Type B pancreatic cell (in vitro differentiated cells): ENCODE data around the gene RANGAP1. TPM values are rescaled to one million over a fixed set of nuclear protein-coding genes. Genes with fewer than 3 reads are reported as not detected.

ENCODE experiments used
- DNase-seq: peaks from one replicate; pipeline ENCODE4 v3.0.0; 2021; ENCODE audit warnings: mixed read lengths; ENCODE audit not compliant: unreplicated experiment; ENCODE audit errors: extremely low spot score
- H3K27ac Mint-ChIP-seq: 2 replicates; pipeline ENCODE4 v1.8.0; 2021; ENCODE audit warnings: mild to moderate bottlenecking, mixed read lengths
- H3K27me3 Mint-ChIP-seq: 2 replicates; pipeline ENCODE4 v1.8.0; 2021; ENCODE audit warnings: mixed read lengths
- H3K36me3 Mint-ChIP-seq: 2 replicates; pipeline ENCODE4 v1.8.0; 2021; ENCODE audit warnings: mixed read lengths
- H3K4me1 Mint-ChIP-seq: one replicate; pipeline ENCODE4 v1.8.0; 2021; ENCODE audit warnings: mixed read lengths; ENCODE audit not compliant: unreplicated experiment
- H3K4me3 Mint-ChIP-seq: 2 replicates; pipeline ENCODE4 v1.8.0; 2021; ENCODE audit warnings: mild to moderate bottlenecking, mixed read lengths
- H3K9me3 Mint-ChIP-seq: 2 replicates; pipeline ENCODE4 v1.8.0; 2021; ENCODE audit warnings: mixed read lengths
- total RNA-seq: library from RNA; stranded (reverse); gene quantifications from 2 replicates; pipeline ENCODE4 v1.2.1, GENCODE V29; 2021; ENCODE audit warnings: low replicate concordance
- TF ChIP-seq, protein P1 (sequence below): fragments of 200-600 bp; sonication (generic); conservative IDR thresholded peaks from 2 replicates; pipeline ENCODE4 v1.5.0; 2021; ENCODE audit warnings: antibody characterized with exemption, mild to moderate bottlenecking

Gene RANGAP1
- total RNA-seq, 1 donor from 2014 or later, result 83.7 TPM

DNA sequence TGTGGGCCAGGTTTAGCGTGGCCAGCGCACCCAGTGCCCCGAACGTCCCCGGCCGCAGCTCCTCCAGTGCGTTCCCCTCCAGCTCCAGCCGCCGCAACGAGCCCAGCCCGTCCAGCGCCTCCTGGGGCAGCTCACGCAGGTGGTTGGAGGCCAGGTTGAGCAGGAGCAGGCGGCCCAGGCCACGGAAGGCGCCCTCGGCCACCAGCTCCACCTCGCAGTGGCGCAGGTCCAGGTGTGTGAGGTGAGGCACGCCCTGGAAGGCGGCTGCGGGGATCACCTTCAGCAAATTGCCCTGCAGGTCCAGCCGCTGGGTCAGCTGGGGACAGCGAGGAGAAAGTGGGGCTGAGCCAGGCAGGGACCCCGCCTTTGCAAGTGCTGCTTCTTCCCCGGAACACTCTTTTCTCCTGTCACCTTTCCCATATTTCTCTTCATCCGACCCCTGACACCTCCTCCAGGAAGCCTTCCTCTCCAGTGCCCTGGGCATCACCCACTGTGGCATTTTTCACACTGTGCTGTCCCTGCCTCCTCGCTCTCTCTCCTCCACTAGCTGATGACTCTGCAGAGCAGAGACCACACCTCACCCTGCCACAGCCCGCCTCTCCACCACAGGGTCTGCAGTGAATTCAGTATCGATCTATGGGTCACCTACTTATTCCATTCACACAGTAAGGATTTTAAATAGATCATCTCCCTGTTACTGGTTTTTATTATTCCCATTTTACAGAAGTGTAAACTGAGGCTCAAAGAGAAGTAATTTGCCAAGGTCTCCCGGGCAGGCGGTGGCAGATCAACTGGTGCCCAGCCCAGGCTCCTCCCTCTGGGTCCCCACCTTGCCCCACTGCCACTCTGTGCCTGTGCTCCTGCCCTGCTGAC is 47.2 kb downstream of the RANGAP1 start:
- TF ChIP-seq, protein P1, sequence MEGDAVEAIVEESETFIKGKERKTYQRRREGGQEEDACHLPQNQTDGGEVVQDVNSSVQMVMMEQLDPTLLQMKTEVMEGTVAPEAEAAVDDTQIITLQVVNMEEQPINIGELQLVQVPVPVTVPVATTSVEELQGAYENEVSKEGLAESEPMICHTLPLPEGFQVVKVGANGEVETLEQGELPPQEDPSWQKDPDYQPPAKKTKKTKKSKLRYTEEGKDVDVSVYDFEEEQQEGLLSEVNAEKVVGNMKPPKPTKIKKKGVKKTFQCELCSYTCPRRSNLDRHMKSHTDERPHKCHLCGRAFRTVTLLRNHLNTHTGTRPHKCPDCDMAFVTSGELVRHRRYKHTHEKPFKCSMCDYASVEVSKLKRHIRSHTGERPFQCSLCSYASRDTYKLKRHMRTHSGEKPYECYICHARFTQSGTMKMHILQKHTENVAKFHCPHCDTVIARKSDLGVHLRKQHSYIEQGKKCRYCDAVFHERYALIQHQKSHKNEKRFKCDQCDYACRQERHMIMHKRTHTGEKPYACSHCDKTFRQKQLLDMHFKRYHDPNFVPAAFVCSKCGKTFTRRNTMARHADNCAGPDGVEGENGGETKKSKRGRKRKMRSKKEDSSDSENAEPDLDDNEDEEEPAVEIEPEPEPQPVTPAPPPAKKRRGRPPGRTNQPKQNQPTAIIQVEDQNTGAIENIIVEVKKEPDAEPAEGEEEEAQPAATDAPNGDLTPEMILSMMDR, result no peak
- DNase-seq, result no peak
- peaks cover 4% of the 10 kb centered on the region for H3K4me1 Mint-ChIP-seq
- peak overlapping the region; percentile 79 for H3K4me3 Mint-ChIP-seq
- no peaks in the 10 kb centered on the region for H3K9me3 Mint-ChIP-seq
- peaks cover 3% of the 10 kb centered on the region for H3K27me3 Mint-ChIP-seq
- H3K36me3 Mint-ChIP-seq, result no peaks in the 10 kb centered on the region
- H3K27ac Mint-ChIP-seq, result no peak overlapping the region

DNA sequence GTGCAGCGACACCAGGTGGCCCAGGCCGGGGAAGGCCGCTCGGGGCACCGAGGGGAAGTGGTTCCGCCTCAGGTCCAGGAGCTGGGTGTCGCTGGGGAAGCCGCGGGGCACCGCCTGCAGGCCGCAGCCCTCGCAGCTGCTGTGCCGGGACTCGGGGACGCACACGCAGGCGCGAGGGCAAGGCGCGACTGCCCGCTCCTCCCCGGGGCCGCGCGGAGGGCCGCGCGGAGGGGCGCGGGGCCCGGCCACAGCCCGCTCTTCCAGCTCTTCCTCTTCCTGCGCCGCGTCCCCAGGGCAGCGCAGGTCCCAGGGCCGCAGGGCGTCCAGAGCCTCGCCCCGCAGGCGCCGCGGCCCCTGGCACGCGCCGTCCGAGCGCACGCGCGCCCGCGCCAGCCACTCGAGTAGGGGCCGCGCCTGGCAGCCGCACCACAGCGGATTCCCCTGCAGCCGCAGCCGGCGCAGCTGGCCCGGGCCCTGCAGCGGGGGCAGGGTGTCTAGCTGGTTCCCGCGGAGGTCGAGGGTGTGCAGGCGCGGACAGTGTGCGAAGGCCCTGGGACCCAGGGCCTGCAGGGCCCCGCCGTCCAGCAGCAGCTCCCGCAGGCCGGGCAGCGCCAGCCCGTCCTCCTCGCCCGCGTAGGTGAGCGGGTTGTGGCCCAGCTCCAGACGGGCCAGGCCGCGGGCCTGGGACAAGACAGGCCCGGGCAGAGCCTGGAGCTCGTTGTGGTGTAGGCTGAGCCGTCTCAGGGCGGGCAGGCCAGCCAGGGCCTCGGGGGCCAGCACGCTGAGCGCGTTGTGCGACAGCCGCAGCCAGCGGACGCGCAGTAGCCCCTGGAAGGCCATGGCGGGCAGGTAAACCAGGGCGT is 48.0 kb downstream of the RANGAP1 start:
- Mint-ChIP-seq H3K36me3 (no peaks in the 10 kb centered on the region), H3K4me3 (no peak overlapping the region), H3K27me3 (peaks cover 3% of the 10 kb centered on the region), H3K9me3 (no peaks in the 10 kb centered on the region), H3K27ac (no peak overlapping the region), H3K4me1 (peaks cover 4% of the 10 kb centered on the region)
- TF ChIP-seq, protein P1, result peak; percentile 64
- no peak for DNase-seq

DNA sequence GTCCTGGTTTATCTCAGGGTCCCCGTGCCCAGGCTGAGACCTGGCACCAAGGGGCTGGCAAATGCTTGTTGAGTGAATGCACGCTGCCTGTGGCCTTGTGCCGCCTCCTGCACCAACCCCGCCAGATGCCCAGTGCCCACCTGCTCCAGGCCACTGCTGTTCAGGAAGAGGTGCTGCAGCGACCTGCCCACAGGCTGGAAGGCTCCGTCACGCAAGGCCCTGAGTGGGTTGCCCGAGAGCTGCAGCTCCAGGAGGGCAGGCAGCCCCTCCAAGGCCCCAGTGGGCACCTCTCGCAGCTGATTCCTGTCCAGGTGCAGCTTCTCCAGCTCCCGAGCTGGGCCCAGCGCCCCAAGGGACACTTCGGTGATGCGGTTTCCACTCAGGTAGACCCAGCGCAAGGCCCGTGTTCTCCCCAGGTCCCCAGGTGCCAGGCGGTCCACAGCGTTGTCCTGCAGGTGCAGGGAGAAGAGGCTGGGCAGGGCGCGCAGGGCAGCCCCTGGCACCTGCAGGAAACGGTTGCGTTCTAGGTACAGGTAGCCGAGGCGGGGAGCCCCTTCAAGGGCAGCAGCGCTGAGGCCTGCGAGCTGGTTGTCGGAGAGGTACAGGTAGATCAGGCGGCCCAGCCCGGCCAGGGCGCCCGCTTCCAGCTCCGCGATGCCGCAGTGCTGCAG is 48.8 kb downstream of the RANGAP1 start:
- Mint-ChIP-seq H3K4me3 (peak overlapping the region; percentile 67), H3K4me1 (peaks cover 4% of the 10 kb centered on the region), H3K27ac (no peak overlapping the region), H3K27me3 (peaks cover 3% of the 10 kb centered on the region), H3K36me3 (no peaks in the 10 kb centered on the region), H3K9me3 (no peaks in the 10 kb centered on the region)
- TF ChIP-seq, protein P1, result no peak
- no peak for DNase-seq

DNA sequence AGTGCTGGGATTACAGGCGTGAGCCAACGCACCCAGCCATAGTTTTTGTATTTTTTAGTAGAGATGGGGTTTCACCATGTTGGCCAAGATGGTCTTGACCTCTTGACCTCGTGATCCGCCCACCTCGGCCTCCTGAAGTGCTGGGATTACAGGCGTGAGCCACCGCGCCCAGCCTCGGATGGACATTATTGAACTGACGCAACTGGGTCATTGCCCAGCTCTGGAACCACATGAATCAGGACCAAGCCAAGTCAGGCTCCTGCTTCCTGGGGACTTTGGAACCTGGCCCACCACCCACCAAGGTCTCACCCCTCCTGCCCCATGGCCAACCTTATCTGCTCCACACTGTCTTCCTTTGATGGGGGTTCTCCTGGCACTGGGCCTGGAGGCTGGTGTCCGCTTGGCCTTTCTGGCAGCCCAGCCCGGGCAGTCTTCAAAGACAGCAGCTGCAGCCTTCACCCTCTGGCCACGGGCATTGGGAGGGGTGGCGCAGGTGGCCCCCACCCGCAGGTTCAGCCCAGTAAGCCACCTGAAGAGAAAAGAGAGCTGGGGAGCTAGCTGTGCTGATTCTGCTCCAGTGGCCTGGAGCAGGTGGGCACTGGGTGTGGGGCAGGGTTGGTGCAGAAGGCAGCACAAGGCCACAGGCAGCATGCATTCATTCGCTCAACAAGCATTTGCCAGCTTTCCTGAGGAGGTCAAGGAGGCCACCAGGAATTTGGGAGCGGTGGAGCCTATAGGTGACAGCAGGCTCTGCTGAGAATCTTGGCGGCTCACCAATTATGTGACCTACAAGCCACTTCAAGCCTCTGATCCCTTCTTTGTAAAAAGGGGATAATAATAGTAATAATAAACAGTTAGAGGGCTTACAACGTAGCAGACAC is 50.9 kb downstream of the RANGAP1 start:
- no peaks in the 10 kb centered on the region for H3K36me3 Mint-ChIP-seq
- TF ChIP-seq, protein P1, result no peak
- peaks cover 4% of the 10 kb centered on the region for H3K4me1 Mint-ChIP-seq
- H3K27me3 Mint-ChIP-seq, result peaks cover 3% of the 10 kb centered on the region
- no peak overlapping the region for H3K27ac Mint-ChIP-seq
- no peaks in the 10 kb centered on the region for H3K9me3 Mint-ChIP-seq
- DNase-seq, result no peak
- H3K4me3 Mint-ChIP-seq, result no peak overlapping the region

DNA sequence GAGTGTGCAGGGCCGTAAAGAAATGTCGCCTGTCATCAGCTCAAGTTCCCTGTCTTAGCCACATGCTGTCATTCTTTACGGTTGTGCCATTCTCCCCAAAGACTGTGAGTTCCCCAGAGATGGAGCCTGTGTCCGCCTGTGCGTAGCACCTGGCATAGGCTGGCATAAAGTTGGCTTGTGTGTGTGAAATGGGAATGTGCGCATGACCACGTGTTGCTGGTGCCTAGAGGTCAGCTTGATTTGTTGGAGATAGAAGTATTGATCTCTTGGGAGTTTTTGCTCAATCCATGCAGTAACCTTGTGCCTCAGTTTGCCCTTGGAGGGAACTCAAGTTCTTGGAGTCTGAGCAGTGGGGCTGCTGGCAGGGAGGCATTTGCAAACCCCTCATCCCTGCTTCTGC is 54.6 kb downstream of the RANGAP1 start:
- no peak overlapping the region for H3K4me3 Mint-ChIP-seq
- no peaks in the 10 kb centered on the region for H3K9me3 Mint-ChIP-seq
- TF ChIP-seq, protein P1, result no peak
- no peaks in the 10 kb centered on the region for H3K27me3 Mint-ChIP-seq
- no peak for DNase-seq
- no peaks in the 10 kb centered on the region for H3K36me3 Mint-ChIP-seq
- no peaks in the 10 kb centered on the region for H3K4me1 Mint-ChIP-seq
- H3K27ac Mint-ChIP-seq, result no peak overlapping the region
